Astrocyte of the cerebellum (primary cell): ENCODE results near the gene ZNF17.

Experiments used
- DNase-seq: peaks from one replicate; pipeline ENCODE4 v3.0.0-alpha.2; 2011; ENCODE audit warnings: low read depth
- H3K4me3 ChIP-seq: 2 replicates; pipeline ENCODE4 v1.5.1; 2011; ENCODE audit warnings: mild to moderate bottlenecking, low read depth, low read length, moderate library complexity
- in situ Hi-C: cut with HindIII; loops from 2 replicates; pipeline ENCODE4 v1.10.0; 2017; ENCODE audit warnings: low sequenced_read_pairs
- TF ChIP-seq, protein P1 (sequence below): IDR thresholded peaks from 2 replicates; pipeline ENCODE4 v1.5.1; 2012; ENCODE audit warnings: low read length, low read depth, moderate library complexity, mild to moderate bottlenecking; ENCODE audit errors: missing control alignments

ZNF17 gene

DNA sequence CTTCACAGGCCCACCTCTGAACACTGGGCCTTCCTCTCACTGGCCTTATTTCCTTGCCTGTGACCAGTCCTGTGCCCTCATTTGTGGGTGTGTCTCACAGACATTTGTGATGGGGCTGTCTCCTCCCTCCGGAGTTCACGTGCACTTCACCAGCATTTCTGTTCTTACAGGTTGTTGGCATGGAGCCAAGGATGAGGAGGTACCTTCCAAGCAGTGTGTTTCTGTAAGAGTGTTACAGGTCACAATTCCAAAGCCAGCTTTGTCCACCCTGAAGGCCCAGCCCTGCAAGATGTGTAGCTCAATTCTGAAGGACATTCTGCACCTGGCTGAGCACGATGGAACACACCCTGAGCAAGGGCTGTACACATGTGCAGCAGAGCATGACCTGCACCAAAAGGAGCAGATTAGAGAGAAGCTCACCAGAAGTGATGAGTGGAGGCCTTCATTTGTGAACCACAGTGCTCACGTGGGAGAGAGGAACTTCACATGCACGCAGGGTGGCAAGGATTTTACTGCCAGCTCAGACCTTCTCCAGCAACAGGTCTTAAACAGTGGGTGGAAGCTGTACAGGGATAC is 32.2 kb downstream of the ZNF17 start:
- TF ChIP-seq, protein P1, sequence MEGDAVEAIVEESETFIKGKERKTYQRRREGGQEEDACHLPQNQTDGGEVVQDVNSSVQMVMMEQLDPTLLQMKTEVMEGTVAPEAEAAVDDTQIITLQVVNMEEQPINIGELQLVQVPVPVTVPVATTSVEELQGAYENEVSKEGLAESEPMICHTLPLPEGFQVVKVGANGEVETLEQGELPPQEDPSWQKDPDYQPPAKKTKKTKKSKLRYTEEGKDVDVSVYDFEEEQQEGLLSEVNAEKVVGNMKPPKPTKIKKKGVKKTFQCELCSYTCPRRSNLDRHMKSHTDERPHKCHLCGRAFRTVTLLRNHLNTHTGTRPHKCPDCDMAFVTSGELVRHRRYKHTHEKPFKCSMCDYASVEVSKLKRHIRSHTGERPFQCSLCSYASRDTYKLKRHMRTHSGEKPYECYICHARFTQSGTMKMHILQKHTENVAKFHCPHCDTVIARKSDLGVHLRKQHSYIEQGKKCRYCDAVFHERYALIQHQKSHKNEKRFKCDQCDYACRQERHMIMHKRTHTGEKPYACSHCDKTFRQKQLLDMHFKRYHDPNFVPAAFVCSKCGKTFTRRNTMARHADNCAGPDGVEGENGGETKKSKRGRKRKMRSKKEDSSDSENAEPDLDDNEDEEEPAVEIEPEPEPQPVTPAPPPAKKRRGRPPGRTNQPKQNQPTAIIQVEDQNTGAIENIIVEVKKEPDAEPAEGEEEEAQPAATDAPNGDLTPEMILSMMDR: no peak
- no peak for DNase-seq
- in situ Hi-C loops: no loop called here
- no peak overlapping the region for H3K4me3 ChIP-seq

GRCh38 chr19:57452307-57452706 is 41.3 kb downstream of the ZNF17 start:
- no peak for DNase-seq
- in situ Hi-C loops: no loop called here

GRCh38 chr19:57465680-57466381 is 54.9 kb downstream of the ZNF17 start:
- in situ Hi-C loops: no loop called here
- TF ChIP-seq, protein P1: no peak
- H3K4me3 ChIP-seq: no peak overlapping the region
- DNase-seq: no peak

More at GRCh38 chr19:57452307-57452706, 41.3 kb downstream of the ZNF17 start:
- TF ChIP-seq, protein P1: no peak
- no peak overlapping the region for H3K4me3 ChIP-seq

DNA sequence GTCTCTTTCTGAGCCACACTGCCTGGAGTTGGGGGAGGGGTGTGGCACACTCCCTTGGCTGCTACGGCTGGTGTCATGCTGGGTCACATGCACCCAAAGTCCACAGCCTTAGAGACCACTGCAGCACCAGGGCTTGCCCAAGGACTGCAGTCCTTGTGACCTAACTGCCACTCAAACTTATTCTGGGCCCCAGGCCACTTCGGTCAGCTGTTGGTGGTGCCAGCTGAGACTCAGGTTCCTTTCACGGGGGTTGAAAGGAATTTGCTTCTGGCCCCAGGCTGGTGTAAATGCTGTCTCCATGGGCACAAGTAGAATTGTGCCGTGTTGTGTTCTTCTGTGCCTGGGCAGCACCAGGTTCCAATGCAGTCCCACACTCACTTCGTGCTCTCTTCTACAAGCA is 55.5 kb downstream of the ZNF17 start:
- TF ChIP-seq, protein P1: no peak
- DNase-seq: no peak
- no peak overlapping the region for H3K4me3 ChIP-seq
- in situ Hi-C loops: no loop called here
